Ramos (cell line): Measurements from ENCODE around the gene RBM26.
"Not testable (repeated sequence)": the region's sequence is repeated elsewhere in the genome, so short reads cannot be mapped to it uniquely, and the experiment has no call there.

Source experiments
- in situ Hi-C: fragments of 300-500 bp; cut with MboI; formaldehyde crosslinking; loops from one replicate; pipeline ENCODE4 v1.14.3; 2022; ENCODE audit warnings: low sequenced_read_pairs; ENCODE audit not compliant: unreplicated experiment

RBM26 gene

DNA sequence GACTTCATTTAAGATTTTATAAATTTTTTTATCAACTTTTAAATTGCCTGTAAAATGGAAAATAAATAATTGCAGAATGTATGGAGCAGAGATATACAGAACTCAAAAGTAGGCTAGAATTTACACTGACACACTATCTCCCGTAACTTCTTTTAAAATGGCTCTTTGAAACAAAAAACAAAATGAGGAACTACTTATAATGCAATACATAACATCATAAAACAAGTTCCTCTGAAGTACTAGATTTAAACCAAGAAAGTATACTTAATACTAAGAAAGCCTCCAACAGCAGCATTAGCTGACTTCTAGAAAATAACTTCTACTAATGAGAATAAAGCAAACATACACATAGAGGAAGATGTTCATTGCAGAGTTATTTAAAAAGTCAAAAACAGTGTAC is 17.0 kb downstream of the RBM26 start:
- in situ Hi-C loops: no loop called here

DNA sequence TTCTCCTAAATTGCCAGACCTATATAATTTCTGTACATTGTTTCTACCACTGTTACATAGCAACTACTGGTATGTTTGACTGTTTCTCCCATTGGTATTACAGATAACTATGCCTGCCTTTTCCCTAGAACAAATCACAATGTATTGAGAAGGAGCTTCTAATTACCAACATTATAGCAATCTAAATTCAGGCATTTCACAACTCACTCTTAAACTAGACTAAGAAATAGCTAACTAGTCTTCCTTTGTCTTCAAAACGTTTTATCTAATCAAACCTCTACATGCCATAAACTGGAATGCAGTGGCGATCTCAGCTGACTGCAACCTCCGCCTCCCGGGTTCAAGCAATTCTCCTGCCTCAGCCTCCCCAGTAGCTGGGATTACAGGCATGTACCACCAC is 18.2 kb downstream of the RBM26 start:
- in situ Hi-C loops: no loop called here

DNA sequence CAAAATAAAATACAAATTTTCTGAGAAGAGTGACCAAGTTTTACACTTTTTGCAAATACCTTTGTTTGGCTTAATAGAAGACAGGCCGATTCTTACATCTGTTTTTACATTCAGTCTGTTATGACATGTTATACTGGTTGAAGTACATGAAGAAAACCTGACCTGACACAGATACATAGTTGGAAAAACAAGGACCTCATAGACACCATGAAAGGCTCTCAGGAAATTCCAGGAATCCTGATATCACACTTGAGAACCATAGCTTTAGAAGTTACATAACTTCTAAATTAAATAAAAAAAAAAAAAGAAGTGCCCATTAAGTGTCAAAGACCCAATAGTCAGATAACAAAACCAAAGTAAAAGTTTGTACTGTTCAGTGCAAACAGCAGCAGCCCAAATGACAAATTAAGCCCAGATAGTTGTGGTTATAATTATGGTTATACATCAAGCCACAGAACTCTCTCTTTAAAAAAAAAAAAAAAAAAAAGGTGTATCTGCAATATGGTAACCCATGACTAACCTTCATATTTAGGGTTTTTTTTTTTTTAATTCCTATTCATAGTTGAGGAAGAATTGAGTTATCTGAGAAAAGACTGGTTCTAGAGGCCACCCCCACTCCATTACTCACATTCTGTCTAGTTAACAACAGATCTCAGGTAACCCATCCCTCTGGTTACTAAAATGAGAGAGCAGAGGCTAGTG is 19.8 kb downstream of the RBM26 start:
- in situ Hi-C loops: no loop called here

DNA sequence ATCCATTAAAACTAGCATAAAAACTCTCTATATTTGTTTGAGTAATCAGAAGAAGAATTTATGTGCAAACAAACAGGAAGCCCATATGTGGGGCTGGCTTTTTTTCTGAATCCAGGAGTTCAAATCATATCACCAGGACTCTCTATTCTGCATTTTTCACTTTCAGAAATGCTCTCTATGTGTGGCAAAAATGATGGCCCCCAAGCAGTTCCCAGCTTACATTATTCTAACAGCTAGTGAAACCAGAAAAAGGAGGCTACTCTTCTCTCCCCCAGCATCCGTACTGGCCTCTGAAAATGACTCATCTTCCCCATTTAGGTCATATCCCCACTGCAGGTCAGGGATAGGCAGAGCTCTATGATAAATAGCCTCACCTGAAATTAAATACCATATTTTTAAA is 20.4 kb downstream of the RBM26 start:
- in situ Hi-C loops: no loop called here

DNA sequence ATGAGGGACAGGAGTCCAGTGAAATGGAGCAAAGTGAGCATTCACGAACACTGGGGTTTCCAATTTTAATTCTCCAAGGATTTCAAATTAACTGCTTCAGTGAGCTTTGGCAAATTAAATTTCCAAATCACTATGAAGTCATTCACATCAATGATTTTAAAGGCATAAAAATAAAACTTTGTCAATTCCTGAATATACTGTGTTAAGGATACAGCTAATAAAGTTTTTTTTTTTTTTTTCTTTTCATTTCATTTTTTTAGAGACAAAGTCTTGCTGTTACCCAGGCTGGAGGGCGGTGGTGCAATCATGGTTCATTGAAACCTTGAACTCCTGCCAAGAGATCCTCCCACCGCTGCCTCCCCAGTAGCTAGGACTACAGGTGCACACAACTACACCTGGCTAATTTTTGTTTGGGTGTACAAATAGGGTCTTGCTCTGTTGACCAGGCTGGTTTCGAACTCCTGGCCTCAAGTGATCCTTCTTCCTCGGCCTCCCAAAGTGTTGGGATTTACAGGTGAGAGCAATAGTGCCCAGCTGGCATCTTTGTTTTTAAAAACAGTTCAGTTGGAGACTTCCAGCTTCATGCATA is 21.9 kb downstream of the RBM26 start:
- in situ Hi-C loops: no loop called here

DNA sequence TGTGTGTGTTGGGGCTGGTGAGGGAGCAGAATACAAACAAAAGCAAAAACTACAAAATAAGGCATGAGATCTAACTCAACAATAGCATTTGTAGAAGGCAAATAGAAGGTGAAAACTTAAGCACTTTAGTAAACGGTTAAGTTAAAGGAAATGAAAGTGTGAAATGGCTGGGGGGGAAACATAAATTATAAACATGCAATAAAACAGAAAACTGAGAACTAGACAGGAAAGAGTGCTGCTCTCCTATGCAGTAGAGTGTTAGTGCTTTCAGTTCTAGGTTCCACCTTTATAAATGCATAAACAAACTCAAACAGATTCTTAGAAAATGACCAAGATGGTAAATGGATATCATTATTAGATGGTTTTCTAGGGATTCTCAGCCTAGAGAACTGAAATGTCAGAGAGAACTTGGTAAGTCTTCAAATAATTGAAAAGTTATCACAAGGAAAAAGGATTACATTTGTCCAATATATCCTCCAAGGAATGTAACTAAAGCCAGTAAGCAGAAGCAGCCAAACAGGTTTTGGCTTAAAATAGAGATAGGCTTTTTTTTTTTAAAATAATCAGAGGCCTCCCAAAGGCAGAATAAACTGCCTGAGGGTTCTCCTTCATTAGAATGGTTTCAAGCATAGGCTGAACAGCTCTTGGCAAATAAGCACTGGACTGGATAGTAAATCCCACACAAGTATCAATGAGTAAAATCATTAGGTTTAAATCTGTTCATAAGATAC is 23.3 kb downstream of the RBM26 start:
- in situ Hi-C loops: no loop called here

DNA sequence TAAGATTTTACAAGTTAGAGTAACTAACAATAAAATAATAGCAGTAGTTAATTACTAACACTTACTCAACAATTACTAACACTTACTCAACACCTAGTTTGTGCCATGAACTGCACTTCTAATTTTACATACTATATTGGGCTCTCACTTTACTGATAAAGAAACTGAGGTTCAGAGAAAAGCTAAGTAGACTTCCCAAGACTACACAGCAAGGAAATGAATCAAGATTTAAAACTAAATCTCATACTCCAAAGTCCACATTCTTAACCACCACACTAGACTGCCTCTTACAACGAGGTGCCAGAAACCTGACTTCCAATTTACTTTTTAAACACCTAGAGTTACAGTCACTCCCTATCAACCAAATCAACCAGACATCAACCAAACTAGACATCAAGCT is 25.1 kb downstream of the RBM26 start:
- in situ Hi-C loops: no loop called here

DNA sequence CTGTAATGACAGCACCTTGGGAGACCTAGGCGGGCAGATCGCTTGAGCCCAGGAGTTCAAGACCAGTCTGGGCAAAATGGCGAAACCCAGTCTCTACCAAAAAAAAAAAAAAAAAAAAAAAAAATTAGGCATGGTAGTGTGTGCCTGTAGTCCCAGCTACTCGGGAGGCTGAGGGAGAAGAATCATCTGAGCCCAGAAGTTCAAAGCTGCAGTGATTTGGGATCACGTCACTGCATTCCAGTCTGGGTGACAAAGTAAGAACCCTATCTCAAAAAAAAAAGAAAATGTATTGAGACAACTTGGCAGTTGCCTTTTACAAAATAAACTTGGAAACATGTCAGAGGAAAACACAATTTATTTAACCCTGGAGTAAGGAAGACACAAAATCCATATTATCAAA is 26.8 kb downstream of the RBM26 start:
- in situ Hi-C loops: no loop called here

DNA sequence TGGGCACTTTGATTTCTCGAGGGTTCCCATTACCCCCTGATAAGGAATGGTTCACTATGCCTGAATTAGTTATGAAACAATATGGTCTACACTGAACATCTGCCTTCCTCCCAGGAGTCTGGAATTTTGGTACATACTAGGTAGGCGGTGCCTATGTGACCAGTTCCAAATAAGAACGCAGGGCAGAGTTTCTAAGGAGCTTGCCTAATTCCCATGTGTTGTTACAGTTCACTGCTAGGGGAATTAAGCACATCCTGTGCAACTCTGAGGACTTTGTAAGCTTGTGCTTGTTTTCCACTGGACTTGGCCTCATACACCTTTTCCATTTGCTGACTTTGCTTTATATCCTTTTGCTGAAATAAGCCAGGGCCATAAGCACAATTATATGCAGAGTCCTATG is 29.2 kb downstream of the RBM26 start:
- in situ Hi-C loops: no loop called here

DNA sequence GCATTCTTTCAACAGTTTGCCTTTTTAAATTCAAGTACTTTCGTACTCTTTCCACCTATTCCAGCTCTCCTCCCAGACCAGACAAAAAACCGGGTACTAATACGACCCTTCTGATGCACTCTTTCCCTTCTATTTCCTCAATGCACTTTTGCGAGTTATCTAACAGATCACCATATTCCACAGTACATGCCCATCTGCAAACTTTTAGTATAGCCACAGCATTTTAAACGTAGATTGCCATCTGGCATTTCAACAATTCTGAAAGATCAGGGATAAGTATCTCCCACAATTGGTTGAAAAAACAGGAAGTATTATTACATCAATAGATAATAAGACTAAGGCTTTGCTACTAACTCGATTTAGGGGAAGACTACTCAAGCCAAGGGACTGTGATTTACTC is 31.5 kb downstream of the RBM26 start:
- in situ Hi-C loops: no loop called here

DNA sequence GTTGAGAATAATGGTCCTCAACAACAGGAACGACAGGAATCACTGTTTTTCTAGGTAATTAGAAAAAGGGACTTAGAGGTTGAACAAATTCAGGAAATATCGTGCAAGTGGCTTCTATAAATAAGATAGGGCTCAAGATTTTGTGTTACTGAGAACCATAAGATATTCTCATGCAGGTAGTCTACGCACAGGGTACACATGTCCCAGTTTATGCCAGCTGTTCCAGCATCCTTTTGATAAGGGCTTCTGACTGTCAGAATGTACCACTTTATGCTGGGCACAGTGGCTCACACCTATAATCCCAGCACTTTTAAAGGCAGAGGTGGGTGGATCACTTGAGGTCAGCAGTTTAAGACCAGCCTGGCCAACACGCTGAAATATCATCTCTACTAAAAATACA is 32.1 kb downstream of the RBM26 start:
- in situ Hi-C loops: no loop called here

DNA sequence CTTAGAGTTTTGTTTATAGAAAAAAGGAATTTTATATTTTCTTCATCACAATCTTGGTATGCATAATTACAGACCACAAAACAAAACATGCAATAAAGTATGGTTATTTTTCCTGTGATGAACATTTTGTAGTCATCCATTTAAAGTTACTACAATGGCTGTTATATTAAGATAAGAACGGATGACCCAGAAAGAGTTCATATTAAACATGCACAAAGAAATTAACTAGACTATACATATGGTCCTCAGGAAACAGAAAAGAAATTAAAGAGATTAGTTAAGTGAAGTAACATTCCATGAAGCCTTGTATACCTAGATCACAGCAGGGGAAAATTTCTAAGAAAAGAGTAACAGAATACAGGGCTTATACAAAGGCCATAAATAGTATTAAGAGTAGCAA is 36.8 kb downstream of the RBM26 start:
- in situ Hi-C loops: no loop called here

DNA sequence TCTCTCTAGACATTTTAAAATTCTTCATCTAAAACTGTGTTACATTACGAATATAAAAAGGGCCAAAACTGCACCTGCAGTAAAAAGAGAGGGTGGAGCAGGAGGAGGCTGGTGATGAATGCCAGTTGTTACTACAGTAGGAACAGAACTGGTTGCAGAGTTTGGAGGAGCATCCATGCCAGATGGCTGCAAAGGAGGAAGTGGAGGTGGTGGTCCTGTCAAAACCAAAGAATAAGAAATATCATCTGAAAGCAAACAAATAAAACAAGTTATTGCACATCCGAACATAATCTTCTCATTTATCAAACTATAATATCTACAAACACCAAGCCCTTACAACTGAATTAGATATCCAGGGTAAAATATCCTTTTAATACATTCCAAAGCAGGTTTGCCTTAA is 40.1 kb downstream of the RBM26 start:
- in situ Hi-C loops: no loop called here

DNA sequence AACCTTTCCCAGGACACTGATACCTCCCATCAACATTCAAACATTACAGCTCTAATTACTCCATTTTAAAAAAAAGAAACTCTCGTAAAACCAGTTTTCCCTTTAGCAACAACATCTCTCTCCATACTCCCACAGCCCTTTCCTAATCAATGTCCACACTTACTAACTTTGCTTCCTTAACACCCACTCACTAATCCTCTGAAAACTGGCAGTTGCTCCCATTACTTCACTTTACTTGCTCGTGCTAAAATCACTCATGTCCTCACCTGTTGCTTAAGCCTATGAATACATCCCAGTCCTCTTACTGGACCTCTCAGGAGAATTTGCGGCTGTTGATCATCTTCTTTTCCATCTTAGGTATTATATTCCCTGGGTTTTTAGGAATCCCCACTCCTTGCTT is 44.8 kb downstream of the RBM26 start:
- in situ Hi-C loops: no loop called here

DNA sequence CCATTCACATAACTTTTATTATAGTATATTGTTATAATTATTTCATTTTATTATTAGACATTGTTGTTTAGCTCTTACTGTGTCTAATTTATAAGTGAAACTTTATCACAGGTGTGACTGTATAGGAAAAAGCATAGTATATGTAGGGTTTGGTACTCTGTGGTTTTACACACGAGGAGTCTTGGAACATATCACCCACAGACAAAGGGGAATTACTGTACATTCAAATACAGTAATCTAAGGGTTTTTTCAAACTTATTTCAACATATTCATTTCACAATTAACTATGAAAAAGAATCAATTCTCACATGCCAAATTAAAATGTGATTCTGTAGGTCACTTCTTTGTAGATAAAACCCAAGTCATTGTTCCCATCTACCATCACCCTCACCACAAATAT is 46.0 kb downstream of the RBM26 start:
- in situ Hi-C loops: no loop called here

DNA sequence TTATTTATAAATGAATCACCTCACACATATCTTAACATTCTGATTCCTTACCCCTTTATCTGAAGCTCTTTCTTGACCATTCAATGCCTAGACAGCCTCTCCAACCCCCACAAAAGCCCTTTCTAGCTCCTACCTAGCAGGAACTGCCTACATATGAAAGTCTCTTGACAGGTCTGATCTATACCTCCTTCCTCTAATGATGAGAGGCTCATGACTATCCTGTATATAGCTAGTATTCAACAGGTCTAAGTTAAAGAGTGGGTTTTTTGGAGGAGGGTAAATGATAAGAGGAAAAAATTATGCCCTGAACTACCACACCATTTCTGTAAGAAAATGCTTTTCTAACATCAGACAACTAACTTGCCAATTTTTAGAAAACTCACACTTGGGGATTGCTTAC is 47.0 kb downstream of the RBM26 start:
- in situ Hi-C loops: no loop called here

DNA sequence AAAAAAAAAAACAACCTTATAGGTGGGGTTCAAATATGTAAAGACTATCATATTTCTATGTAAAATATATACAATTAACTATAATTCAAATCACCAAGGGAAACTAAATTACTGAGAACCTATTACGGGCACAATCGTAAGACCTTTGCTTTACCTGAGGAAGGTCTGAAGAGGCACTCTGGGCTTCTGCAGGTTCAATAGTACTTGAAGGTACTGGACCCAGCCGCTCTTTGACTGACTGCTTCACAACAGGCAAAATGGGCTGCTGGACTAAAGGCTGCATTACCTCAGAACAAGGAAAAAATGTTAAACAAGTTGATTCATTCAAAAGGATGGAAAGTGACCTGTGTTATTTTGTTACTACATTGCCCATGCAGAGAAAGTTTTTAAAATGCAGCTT is 51.8 kb downstream of the RBM26 start:
- in situ Hi-C loops: no loop called here

DNA sequence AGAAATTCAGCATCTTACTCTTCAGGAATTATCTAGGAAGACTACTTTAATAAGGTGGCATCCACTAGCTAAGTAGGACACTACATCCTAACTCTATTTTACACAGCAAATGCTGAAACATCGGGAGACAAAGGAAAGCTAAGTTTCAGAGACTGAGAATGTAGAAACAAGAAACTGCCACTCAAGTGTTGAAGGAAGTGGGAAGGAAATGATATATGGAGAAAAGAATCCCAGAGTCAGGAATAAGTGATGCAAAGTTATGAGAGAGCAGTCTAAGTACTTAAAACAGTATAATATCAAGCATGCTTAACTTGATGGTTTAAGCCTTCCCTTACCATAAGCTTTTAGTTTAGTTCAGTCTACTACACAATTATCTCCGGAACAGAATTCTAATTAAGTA is 52.4 kb downstream of the RBM26 start:
- in situ Hi-C loops: no loop called here

DNA sequence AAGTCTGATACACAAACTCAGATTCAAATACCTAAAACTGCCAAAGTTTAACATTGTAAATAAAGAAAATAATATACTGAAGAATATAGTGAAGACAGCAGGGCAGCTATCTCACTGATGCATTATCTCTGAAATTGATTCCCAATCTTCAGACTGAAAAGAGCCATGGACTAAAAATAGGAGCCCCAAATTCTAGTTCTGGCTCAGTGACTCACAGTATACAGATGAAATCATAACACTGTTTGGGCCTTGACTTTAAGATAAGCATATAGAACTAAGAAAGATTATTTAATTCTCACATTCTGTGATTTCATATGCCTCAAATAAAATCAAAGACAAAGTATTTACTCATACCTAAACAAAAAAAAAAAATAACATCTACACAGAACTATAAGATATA is 53.9 kb downstream of the RBM26 start:
- in situ Hi-C loops: no loop called here

DNA sequence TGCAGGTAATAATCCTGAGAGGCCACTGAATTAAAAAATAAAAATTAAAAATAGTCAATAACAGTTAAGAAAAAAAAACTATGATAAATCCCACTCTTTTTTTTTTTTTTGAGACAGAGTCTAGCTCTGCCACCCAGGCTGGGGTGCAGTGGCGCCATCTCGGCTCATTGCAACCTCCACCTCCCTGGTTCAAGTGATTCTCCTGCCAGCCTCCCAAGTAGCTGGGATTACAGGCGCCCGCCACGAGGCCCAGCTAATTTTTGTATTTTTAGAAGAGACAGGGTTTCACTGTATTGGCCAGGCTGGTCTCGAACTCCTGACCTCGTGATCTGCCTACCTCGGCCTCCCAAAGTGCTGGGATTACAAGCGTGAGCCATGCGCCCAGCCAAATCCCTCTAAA is 56.4 kb downstream of the RBM26 start:
- in situ Hi-C loops: not testable (repeated sequence)

DNA sequence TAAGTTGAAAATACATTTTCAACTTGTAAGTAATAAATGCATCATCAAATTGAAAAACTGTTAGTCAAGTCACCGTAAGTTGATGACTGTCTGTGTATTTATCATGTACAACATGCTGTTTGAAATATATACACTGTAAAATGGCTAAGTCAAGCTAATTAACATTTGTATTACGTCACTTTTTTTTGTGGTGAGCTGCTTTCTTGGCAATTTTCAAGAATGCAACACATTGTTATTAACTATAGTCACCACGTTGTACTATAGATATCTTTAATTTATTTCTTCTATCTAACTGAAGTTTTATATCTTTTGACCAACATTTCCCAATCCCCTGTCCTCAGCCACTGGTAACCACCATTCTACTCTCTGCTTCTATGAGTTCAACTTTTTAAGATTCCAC is 57.0 kb downstream of the RBM26 start:
- in situ Hi-C loops: no loop called here
